ENCODE results near the gene GRID2IP. TPM values are rescaled to one million over a fixed set of nuclear protein-coding genes. Genes with fewer than 3 reads are reported as not detected.
"Not testable (repeated sequence)": the region's sequence is repeated elsewhere in the genome, so short reads cannot be mapped to it uniquely, and the experiment has no call there.

The GRID2IP gene
- total RNA-seq, 4 donors from 2014 or later = 0.13 TPM; not detected in 3

- Histone ChIP-seq H3K4me1 (peaks cover 0 to 5% of the 10 kb centered on the region in 2 donors), H3K27me3 (no peaks in the 10 kb centered on the region), H3K4me3 (peak overlapping the region; percentile 70 to 88 (median 77)), H3K9me3 (no peaks in the 10 kb centered on the region), H3K36me3 (peaks cover 8 to 34% of the 10 kb centered on the region in 2 donors), H3K27ac (peak overlapping the region; percentile 85 to 95 (median 92))
- DNase-seq (no peak), ATAC-seq (no peak)
- intact Hi-C loops (cut with DNase I; ENCODE audit: low total_unique reads) (loop anchor here (10.0 kb wide), 2 partner anchors 64 to 126 kb away; partner anchors contain the start of gene ZNF12), in situ Hi-C loops (cut with MboI; ENCODE audit: low sequenced_read_pairs in 4 of 4) (no loop called here)
- TF ChIP-seq CTCF (IDR thresholded peaks at IDR 0.05 in 4 of 5, conservative IDR thresholded peaks at IDR 0.05 in 1 of 5) = no peak
- no peak for TF ChIP-seq POLR2A (IDR thresholded peaks at IDR 0.05)
These were observed 27.1 kb upstream of the GRID2IP start for GRCh38 chr7:6578114-6579084.

- DNase-seq (peak; percentile 69 to 84), ATAC-seq (peak; percentile 94 to 97)
- H3K9me3 ChIP-seq = no peaks in the 10 kb centered on the region
- peaks cover 0 to 5% of the 10 kb centered on the region in 2 donors for H3K4me1 ChIP-seq
- intact Hi-C loops (cut with DNase I; ENCODE audit: low total_unique reads) = loop anchor here (1.0 to 10.0 kb wide), 3 partner anchors 13 to 127 kb away; partner anchors contain the start of genes INTS15 and ZNF12
- no peak for TF ChIP-seq CTCF (IDR thresholded peaks at IDR 0.05 in 4 of 5, conservative IDR thresholded peaks at IDR 0.05 in 1 of 5)
- TF ChIP-seq POLR2A (IDR thresholded peaks at IDR 0.05) = peak; percentile 87 to 92
- peaks cover 8 to 26% of the 10 kb centered on the region in 2 donors for H3K36me3 ChIP-seq
- H3K4me3 ChIP-seq = peak within 1 kb of the TSS; percentile 70 to 88 (median 77)
- no peaks in the 10 kb centered on the region for H3K27me3 ChIP-seq
- in situ Hi-C loops (cut with MboI; ENCODE audit: low sequenced_read_pairs in 4 of 4) = no loop called here
- H3K27ac ChIP-seq = peak within 1 kb of the TSS; percentile 85 to 95 (median 92)
These were observed 26.3 kb upstream of the GRID2IP start, which contains the start of gene ZDHHC4 for GRCh38 chr7:6577369-6578113. TSS of gene ZDHHC4 (plus strand) at chr7:6577454. CDS start at chr7:6580562, 3,108 bp downstream.

GRCh38 chr7:6576867-6577368 is 25.7 kb upstream of the GRID2IP start:
- ATAC-seq; H3K4me1 ChIP-seq; H3K9me3 ChIP-seq; DNase-seq; H3K27me3 ChIP-seq; in situ Hi-C loops (cut with MboI; ENCODE audit: low sequenced_read_pairs in 4 of 4): not testable (repeated sequence)
- intact Hi-C loops (cut with DNase I; ENCODE audit: low total_unique reads) = loop anchor here (1.0 to 10.0 kb wide), 3 partner anchors 13 to 128 kb away; partner anchors contain the start of genes INTS15 and ZNF12
- Histone ChIP-seq H3K4me3 (peak overlapping the region; percentile 70 to 88 (median 77)), H3K36me3 (peaks cover 5 to 20% of the 10 kb centered on the region in 2 donors), H3K27ac (peak overlapping the region; percentile 85 to 95 (median 92))

DNA sequence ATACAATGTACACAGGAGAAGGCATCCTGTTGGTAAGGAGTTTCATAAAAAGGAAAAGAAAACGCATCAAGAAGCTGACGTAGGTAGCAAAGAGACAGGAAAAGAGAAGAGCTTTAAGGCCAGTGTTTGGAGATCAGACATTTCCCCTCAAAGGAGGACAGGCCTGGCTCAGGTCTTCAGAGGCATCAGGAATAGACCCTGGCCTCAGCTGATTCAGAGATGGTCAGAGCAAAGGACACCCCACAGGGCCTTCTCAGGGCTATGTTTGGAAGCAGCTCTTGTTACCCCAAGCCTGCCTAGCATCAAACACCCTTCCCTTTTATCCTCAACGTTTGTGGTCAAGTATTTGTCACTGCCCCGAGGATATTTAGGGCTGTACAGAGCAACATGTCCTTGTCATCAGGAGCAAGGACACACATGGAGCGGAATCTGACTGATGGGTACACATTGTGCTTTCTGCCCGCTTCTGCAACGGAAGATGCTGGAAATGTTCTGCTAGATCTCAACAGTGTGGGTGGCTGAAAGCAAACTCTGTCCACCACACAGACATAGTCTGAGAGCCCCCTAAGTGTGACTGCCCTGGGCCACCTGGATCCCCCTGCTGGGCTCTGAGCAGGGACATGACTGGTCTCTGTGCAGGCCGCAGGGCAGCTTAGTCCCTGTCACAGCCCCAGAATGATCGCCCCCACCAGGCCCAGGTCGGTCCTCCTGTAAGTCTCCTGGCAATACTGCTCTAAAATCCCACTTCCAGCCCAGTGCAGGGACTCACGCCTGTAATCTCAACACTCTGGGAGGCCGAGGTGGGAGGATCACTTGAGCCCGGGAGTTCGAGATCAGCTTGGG is 25.0 kb upstream of the GRID2IP start:
- Histone ChIP-seq H3K4me1 (peaks cover 0 to 5% of the 10 kb centered on the region in 2 donors), H3K27ac (peak overlapping the region in 3 of 4 donors; percentile 85 to 95 (median 93)), H3K36me3 (peaks cover under 1 to 13% of the 10 kb centered on the region in 2 donors), H3K4me3 (peak overlapping the region; percentile 70 to 88 (median 77)), H3K27me3 (no peaks in the 10 kb centered on the region), H3K9me3 (no peaks in the 10 kb centered on the region)
- no peak for TF ChIP-seq POLR2A (IDR thresholded peaks at IDR 0.05)
- no peak for TF ChIP-seq CTCF (IDR thresholded peaks at IDR 0.05 in 4 of 5, conservative IDR thresholded peaks at IDR 0.05 in 1 of 5)
- in situ Hi-C loops (cut with MboI; ENCODE audit: low sequenced_read_pairs in 4 of 4) = no loop called here
- ATAC-seq = no peak
- intact Hi-C loops (cut with DNase I; ENCODE audit: low total_unique reads) = loop anchor here (10.0 kb wide), 2 partner anchors 61 to 129 kb away; partner anchors contain the start of gene ZNF12
- no peak for DNase-seq
